GM12878 (cell line): ENCODE results near the gene ISOC2. TPM values are rescaled to one million over a fixed set of nuclear protein-coding genes. Genes with fewer than 3 reads are reported as not detected.
A peak's percentile ranks its signal among the peaks of the same experiment; 100 is the strongest.

Source experiments
- ATAC-seq: fragments of 200-7000 bp; cut with Tn5 transposase; 3 replicates; pipeline ENCODE4 v1.9.1; 2020; ENCODE audit warnings: mild to moderate bottlenecking, moderate library complexity
- BruUV-seq: library from RNA; stranded (reverse); fragments of 400-500 nt; replicated peaks from 2 replicates; lab custom pipeline; 2021; lab: Mats Ljungman, UMichigan
- CTCF ChIA-PET: fragments of 300-600 bp; sonication (Branson Sonifier 250); formaldehyde crosslinking; extraction: SDS; loops from one replicate; lab custom pipeline; 2021; ENCODE audit warnings: inconsistent platforms; lab: Yijun Ruan, JAX
- POLR2A ChIA-PET: fragments of 350-600 bp; formaldehyde crosslinking; extraction: SDS; loops from one replicate; lab custom pipeline; 2021; ENCODE audit warnings: inconsistent platforms; lab: Charles Lee
- RAD21 ChIA-PET: fragments of 300-600 bp; sonication (Branson Sonifier 250); formaldehyde crosslinking; loops from one replicate; lab custom pipeline; 2023; ENCODE audit warnings: antibody characterized with exemption; ENCODE audit not compliant: unreplicated experiment; lab: Charles Lee
- SMC1A ChIA-PET: fragments of 300-600 bp; sonication (Branson Sonifier 250); formaldehyde crosslinking; loops from one replicate; lab custom pipeline; 2023; ENCODE audit not compliant: unreplicated experiment, uncharacterized antibody; lab: Charles Lee
- DNase-seq: peaks from one replicate; pipeline ENCODE4 v3.0.0-alpha.2; 2011; ENCODE audit warnings: low read depth, low spot score
- FAIRE-seq: peaks from 3 replicates; lab custom pipeline; 2011; peaks lifted over from hg19 to GRCh38; lab: Jason Lieb, UNC
- H2AFZ ChIP-seq: 2 replicates; pipeline ENCODE4 v1.6.0; 2011; ENCODE audit warnings: low read depth, low read length, control low read depth; ENCODE audit not compliant: control insufficient read depth
- H3K27ac ChIP-seq: 2 replicates; pipeline ENCODE4 v1.5.1; 2011; ENCODE audit warnings: control low read depth; ENCODE audit not compliant: control insufficient read depth, insufficient read depth
- H3K27me3 ChIP-seq, 2 experiments: replicated peaks in 1 of 2; 2 replicates each; pipeline versions ENCODE4 v1.6.0 to v1.6.1; 2011; ENCODE audit warnings: low read length in 1 of 2; ENCODE audit not compliant: control insufficient read depth in 2 of 2, insufficient read depth in 2 of 2
- H3K36me3 ChIP-seq, 2 experiments: 2 replicates each; pipeline ENCODE4 v1.5.1; 2011; ENCODE audit warnings: low read length in 1 of 2; ENCODE audit not compliant: control insufficient read depth in 2 of 2, insufficient read depth in 2 of 2
- H3K4me1 ChIP-seq: 2 replicates; pipeline ENCODE4 v1.6.1; 2011; ENCODE audit warnings: mild to moderate bottlenecking, low read length, moderate library complexity, mixed read lengths; ENCODE audit not compliant: control insufficient read depth, insufficient read depth
- H3K4me2 ChIP-seq: 2 replicates; pipeline ENCODE4 v1.6.0; 2011; ENCODE audit warnings: control low read depth; ENCODE audit not compliant: control insufficient read depth, insufficient read depth
- H3K4me3 ChIP-seq: fragments of 200-600 bp; sonication (generic); 2 replicates; pipeline ENCODE4 v1.5.1; 2016
- H3K79me2 ChIP-seq: 2 replicates; pipeline ENCODE4 v1.6.0; 2011; ENCODE audit warnings: low read length; ENCODE audit not compliant: control insufficient read depth, insufficient read depth
- H3K9ac ChIP-seq: 2 replicates; pipeline ENCODE4 v1.8.0; 2011; ENCODE audit warnings: low read length, control low read depth, mixed read lengths; ENCODE audit not compliant: control insufficient read depth, insufficient read depth
- H3K9me3 ChIP-seq: replicated peaks from 3 replicates; pipeline ENCODE4 v1.5.1; 2011; ENCODE audit warnings: mild to moderate bottlenecking, low read length; ENCODE audit not compliant: control insufficient read depth, insufficient read depth
- H4K20me1 ChIP-seq: 2 replicates; pipeline ENCODE4 v1.6.0; 2011; ENCODE audit not compliant: control insufficient read depth, insufficient read depth
- EED ChIP-seq: sonication (generic); IDR thresholded peaks from 2 replicates; pipeline ENCODE4 v1.6.1; 2016; ENCODE audit warnings: antibody characterized with exemption, low read depth
- IKZF2 ChIP-seq, 2 experiments: fragments of 450-650 bp; IDR thresholded peaks; 2 replicates each; pipeline ENCODE4 v1.6.1; 2017; ENCODE audit warnings: mild to moderate bottlenecking in 2 of 2, moderate library complexity in 2 of 2
- MLLT1 ChIP-seq: fragments of 450-650 bp; IDR thresholded peaks from 2 replicates; pipeline ENCODE4 v1.6.1; 2016; ENCODE audit warnings: mild to moderate bottlenecking
- MTA3 ChIP-seq: IDR thresholded peaks from 2 replicates; pipeline ENCODE4 v1.6.1; 2012; ENCODE audit warnings: low read length, inconsistent platforms, borderline replicate concordance
- TBL1XR1 ChIP-seq: IDR thresholded peaks from 2 replicates; pipeline ENCODE4 v1.6.1; 2012; ENCODE audit warnings: low read depth, low read length, improper control_type of control experiment
- WGBS: methylation state at CpG from one replicate; pipeline ENCODE4 v1.1.6; 2016; ENCODE audit warnings: low lambda C conversion rate; ENCODE audit not compliant: insufficient replicate concordance, insufficient coverage; ENCODE audit errors: missing lambda C conversion rate; 5-methylcytosine and 5-hydroxymethylcytosine counted together
- in situ Hi-C: fragments of 300-500 bp; cut with MboI; formaldehyde crosslinking; loops from 9 replicates; pipeline ENCODE4 v1.14.3; 2018; ENCODE audit warnings: mixed read lengths
- intact Hi-C: fragments of 100-400 bp; cut with micrococcal nuclease; formaldehyde crosslinking; loops from one replicate; pipeline ENCODE4 v1.14.2; 2022; ENCODE audit not compliant: unreplicated experiment
- polyA plus RNA-seq, 11 experiments: library from polyadenylated mRNA; depleted of rRNA in 4 of 11; unstranded in 6 of 11; stranded (reverse) in 5 of 11; fragments of >200 nt; fragmentation: Nextera tagmentation in 4 of 11; fragmentation: Illumina TruSeq in 1 of 11; extraction: Ambion mirVana in 4 of 11; extraction: Trizol in 1 of 11; gene quantifications; 1 replicate in 1 of 11; 2 replicates in 10 of 11; pipeline versions ENCODE4 v1.2.1 to v1.2.3, GENCODE V29; 2011 to 2016; ENCODE audit warnings: inconsistent platforms in 2 of 11, missing spikeins in 2 of 11, low read depth in 1 of 11
- total RNA-seq, 4 experiments: library from RNA; depleted of rRNA in 3 of 4; stranded (reverse); fragments of >200 nt in 3 of 4; fragmentation: Illumina TruSeq in 1 of 4; extraction: Trizol in 1 of 4; gene quantifications; 2 replicates each; pipeline versions ENCODE4 v1.2.1 to v1.2.3, GENCODE V29; 2013 to 2021

The ISOC2 gene
- total and polyA plus RNA-seq, 10 of the 15 experiments (the other 5 are each of a cell fraction or from before 2014, with no cell fraction given) = 0.72 to 238 (median 56.9) TPM

- POLR2A ChIA-PET = no interaction called here
- no peak overlapping the region for H3K27ac ChIP-seq
- H3K4me2 ChIP-seq = no peak overlapping the region
- SMC1A ChIA-PET = no interaction called here
- H4K20me1 ChIP-seq = no peaks in the 10 kb centered on the region
- peaks cover 5% of the 10 kb centered on the region for H3K4me1 ChIP-seq
- intact Hi-C loops = loop anchor here (2.0 kb wide), 1 partner anchor 362 kb away; no protein-coding TSS in a partner anchor
- no peaks in the 10 kb centered on the region for H3K27me3 ChIP-seq
- no peak overlapping the region for H3K9ac ChIP-seq
- FAIRE-seq (no peak), ATAC-seq (no peak), DNase-seq (no peak)
- H2AFZ ChIP-seq = no peak overlapping the region
- 70% methylated on average over 9 of the region's 9 CpGs for WGBS
- H3K36me3 ChIP-seq = no peaks in the 10 kb centered on the region
- CTCF ChIA-PET = interaction anchor here (1.4 to 3.7 kb wide), 2 partner anchors 35 to 362 kb away, joined by 3 to 88 read pairs; no protein-coding TSS in a partner anchor
- in situ Hi-C loops = no loop called here
- TF ChIP-seq EED (no peak), IKZF2 (IDR thresholded peaks at IDR 0.05) (peak; percentile 35 to 54; a peak in 2 of 4 replicates), TBL1XR1 (no peak), MTA3 (no peak), MLLT1 (0 out of 2 replicates have a peak, but pooled peaks have one; percentile 21)
- no peaks in the 10 kb centered on the region for H3K79me2 ChIP-seq
- H3K4me3 ChIP-seq = no peak overlapping the region
- H3K9me3 ChIP-seq = no peaks in the 10 kb centered on the region
- BruUV-seq = no TSS peak
- RAD21 ChIA-PET = no interaction called here
Observed at GRCh38 chr19:55502197-55502952, 40.9 kb upstream of the ISOC2 start.
